OCI-LY1 (cell line): ENCODE data around the gene AUH.

Experiments
- H2AFZ ChIP-seq: fragments of 200-600 bp; sonication (generic), shearing (Covaris generic); 2 replicates; pipeline ENCODE4 v1.6.0; 2014; ENCODE audit warnings: antibody characterized with exemption, mild to moderate bottlenecking, low read length
- H3F3A ChIP-seq: fragments of 200-600 bp; sonication (generic), shearing (Covaris generic); 2 replicates; pipeline ENCODE4 v1.6.0; 2014; ENCODE audit warnings: mild to moderate bottlenecking, antibody characterized with exemption, low read length, moderate library complexity; ENCODE audit not compliant: insufficient read depth
- H3K27ac ChIP-seq: fragments of 200-600 bp; sonication (generic); 2 replicates; pipeline ENCODE4 v1.5.1; 2014; ENCODE audit warnings: low read length, mixed run types, mild to moderate bottlenecking, low read depth; ENCODE audit not compliant: poor library complexity, severe bottlenecking
- H3K27me3 ChIP-seq: fragments of 200-600 bp; sonication (generic); 2 replicates; pipeline ENCODE4 v1.6.0; 2014; ENCODE audit warnings: antibody characterized with exemption, mild to moderate bottlenecking, low read length, moderate library complexity; ENCODE audit not compliant: insufficient read depth
- H3K36me3 ChIP-seq: fragments of 200-600 bp; sonication (generic); 2 replicates; pipeline ENCODE4 v1.6.1; 2014; ENCODE audit warnings: mild to moderate bottlenecking, antibody characterized with exemption, low read length, moderate library complexity, mixed read lengths; ENCODE audit not compliant: insufficient read depth
- H3K4me1 ChIP-seq: fragments of 200-600 bp; sonication (generic); 2 replicates; pipeline ENCODE4 v1.5.1; 2014; ENCODE audit warnings: mild to moderate bottlenecking, low read length, moderate library complexity; ENCODE audit not compliant: insufficient read depth, severe bottlenecking
- H3K4me2 ChIP-seq: fragments of 200-600 bp; sonication (generic), shearing (Covaris generic); 2 replicates; pipeline ENCODE4 v1.6.1; 2014; ENCODE audit warnings: low read length
- H3K4me3 ChIP-seq: fragments of 200-600 bp; sonication (generic); 2 replicates; pipeline ENCODE4 v1.5.1; 2014; ENCODE audit warnings: low read length, low read depth, mild to moderate bottlenecking, mixed read lengths; ENCODE audit not compliant: poor library complexity, severe bottlenecking
- H3K79me2 ChIP-seq: fragments of 200-600 bp; shearing (Covaris generic); 2 replicates; pipeline ENCODE4 v1.6.1; 2016; ENCODE audit warnings: mixed run types, low read length, mixed read lengths; ENCODE audit not compliant: insufficient read depth
- H3K9ac ChIP-seq: fragments of 200-600 bp; sonication (generic), shearing (Covaris generic); 2 replicates; pipeline ENCODE4 v1.6.1; 2014; ENCODE audit warnings: mild to moderate bottlenecking, low read length, mixed read lengths
- H3K9me2 ChIP-seq: fragments of 200-600 bp; sonication (generic), shearing (Covaris generic); 2 replicates; pipeline ENCODE4 v1.6.1; 2014; ENCODE audit warnings: low read depth, mild to moderate bottlenecking, low read length, mixed read lengths
- H3K9me3 ChIP-seq: fragments of 200-600 bp; shearing (Covaris generic); 2 replicates; pipeline ENCODE4 v1.6.1; 2014; ENCODE audit warnings: low read length, mixed read lengths
- H4K20me1 ChIP-seq: fragments of 200-600 bp; sonication (generic), shearing (Covaris generic); 2 replicates; pipeline ENCODE4 v1.6.0; 2016; ENCODE audit warnings: mild to moderate bottlenecking, low read length; ENCODE audit not compliant: insufficient read depth
- CTCF ChIP-seq: fragments of 200-600 bp; sonication (generic), shearing (Covaris generic); IDR thresholded peaks from 2 replicates; pipeline ENCODE4 v1.5.1; 2017; ENCODE audit warnings: mild to moderate bottlenecking, antibody characterized with exemption, low read length, moderate library complexity, mixed read lengths
- EZH2 ChIP-seq: fragments of 200-600 bp; sonication (generic), shearing (Covaris generic); IDR thresholded peaks from 2 replicates; pipeline ENCODE4 v1.8.0; 2017; ENCODE audit warnings: borderline replicate concordance, mixed run types, mild to moderate bottlenecking, antibody characterized with exemption, low read length, moderate library complexity, mixed read lengths

Gene AUH

GRCh38 chr9:91315191-91315590 lies 46.5 kb downstream of the AUH start:
- H3K27ac ChIP-seq, result no peak overlapping the region
- H3K4me3 ChIP-seq, result no peak overlapping the region
- H3K36me3 ChIP-seq, result no peaks in the 10 kb centered on the region; the same call in 1 of the 2 replicates
- H3K9ac ChIP-seq, result no peak overlapping the region
- H3K9me3 ChIP-seq, result no peaks in the 10 kb centered on the region
- no peaks in the 10 kb centered on the region for H3K9me2 ChIP-seq
- no peaks in the 10 kb centered on the region for H4K20me1 ChIP-seq
- no peaks in the 10 kb centered on the region for H3K27me3 ChIP-seq
- no peaks in the 10 kb centered on the region for H3K4me1 ChIP-seq
- no peaks in the 10 kb centered on the region for H3K79me2 ChIP-seq
- no peak for TF ChIP-seq EZH2
- no peak for TF ChIP-seq CTCF
- no peak overlapping the region for H2AFZ ChIP-seq
- no peak overlapping the region for H3K4me2 ChIP-seq
- H3F3A ChIP-seq, result no peaks in the 10 kb centered on the region

GRCh38 chr9:91312717-91313325 lies 48.9 kb downstream of the AUH start:
- H3K4me3 ChIP-seq, result no peak overlapping the region
- H3K36me3 ChIP-seq, result no peaks in the 10 kb centered on the region; the same call in 1 of the 2 replicates
- no peak overlapping the region for H3K4me2 ChIP-seq
- no peak overlapping the region for H2AFZ ChIP-seq
- no peaks in the 10 kb centered on the region for H3K4me1 ChIP-seq
- TF ChIP-seq EZH2 (no peak), CTCF (no peak)
- no peak overlapping the region for H3K9ac ChIP-seq
- H4K20me1 ChIP-seq, result no peaks in the 10 kb centered on the region
- H3K27me3 ChIP-seq, result no peaks in the 10 kb centered on the region
- H3K79me2 ChIP-seq, result no peaks in the 10 kb centered on the region
- H3K9me2 ChIP-seq, result no peaks in the 10 kb centered on the region
- no peaks in the 10 kb centered on the region for H3F3A ChIP-seq
- H3K9me3 ChIP-seq, result no peaks in the 10 kb centered on the region
- no peak overlapping the region for H3K27ac ChIP-seq

GRCh38 chr9:91310037-91310436 lies 51.7 kb downstream of the AUH start:
- no peak overlapping the region for H3K4me3 ChIP-seq
- H3K9me3 ChIP-seq, result no peaks in the 10 kb centered on the region
- H3K4me1 ChIP-seq, result peaks cover 10% of the 10 kb centered on the region
- H3K27me3 ChIP-seq, result no peaks in the 10 kb centered on the region
- H3K9ac ChIP-seq, result no peak overlapping the region
- H3K79me2 ChIP-seq, result no peaks in the 10 kb centered on the region
- no peak overlapping the region for H3K4me2 ChIP-seq
- H3K36me3 ChIP-seq, result no peaks in the 10 kb centered on the region; the same call in 1 of the 2 replicates
- no peaks in the 10 kb centered on the region for H3K9me2 ChIP-seq
- TF ChIP-seq CTCF, result no peak
- no peak for TF ChIP-seq EZH2
- no peak overlapping the region for H2AFZ ChIP-seq
- no peaks in the 10 kb centered on the region for H4K20me1 ChIP-seq
- H3K27ac ChIP-seq, result no peak overlapping the region
- no peaks in the 10 kb centered on the region for H3F3A ChIP-seq
